K562 (cell line): ENCODE measurements around the gene ZNRF1. TPM values are rescaled to one million over a fixed set of nuclear protein-coding genes. Genes with fewer than 3 reads are reported as not detected.

Experiments used
- CLOCK ChIP-seq: fragments of 250-450 bp; sonication (Bioruptor Pico); IDR thresholded peaks from 2 replicates; pipeline ENCODE4 v1.4.0; 2020; ENCODE audit warnings: mild to moderate bottlenecking, moderate library complexity, borderline replicate concordance
- ELF2 ChIP-seq: fragments of 250-450 bp; sonication (Bioruptor Pico); IDR thresholded peaks from 2 replicates; pipeline ENCODE4 v1.5.0; 2021; ENCODE audit warnings: mild to moderate bottlenecking
- KDM2B ChIP-seq: fragments of 250-450 bp; sonication (Bioruptor Pico); IDR thresholded peaks from 2 replicates; pipeline ENCODE4 v1.8.0; 2021; ENCODE audit warnings: mild to moderate bottlenecking, moderate library complexity
- RBM15 ChIP-seq: fragments of 200-400 bp; formaldehyde crosslinking; IDR thresholded peaks from 2 replicates; pipeline ENCODE4 v1.6.1; 2018; ENCODE audit warnings: mild to moderate bottlenecking, low read length, moderate library complexity; ENCODE audit not compliant: insufficient read depth
- RFX1 ChIP-seq: fragments of 450-650 bp; IDR thresholded peaks from 2 replicates; pipeline ENCODE4 v1.6.1; 2016; ENCODE audit warnings: mild to moderate bottlenecking, moderate library complexity
- SIRT6 ChIP-seq: IDR thresholded peaks from one replicate; pipeline ENCODE4 v1.6.1; 2012; ENCODE audit warnings: low read depth, mild to moderate bottlenecking, control low read depth, inconsistent platforms, low read length, moderate library complexity
- SRSF7 ChIP-seq: fragments of 200-400 bp; formaldehyde crosslinking; optimal IDR thresholded peaks from 2 replicates; pipeline ENCODE3; 2017; ENCODE audit warnings: mild to moderate bottlenecking, low read depth, low read length
- STAT5A ChIP-seq: IDR thresholded peaks from 2 replicates; pipeline ENCODE4 v1.6.1; 2012; ENCODE audit warnings: low read length, inconsistent platforms, borderline replicate concordance
- TEAD1 ChIP-seq, 2 experiments: fragments of 450-650 bp in 1 of 2; sonication (generic) in 1 of 2; formaldehyde crosslinking; IDR thresholded peaks; 2 replicates each; pipeline versions ENCODE4 v1.4.0 to v1.8.0; 2020 to 2022; ENCODE audit warnings: mild to moderate bottlenecking in 2 of 2, missing genetic modification reagents in 1 of 2
- ZNF134 ChIP-seq: fragments of 250-450 bp; sonication (Bioruptor Pico); conservative IDR thresholded peaks from 2 replicates; pipeline ENCODE4 v1.4.0; 2020
- ZNF586 ChIP-seq: fragments of 450-650 bp; formaldehyde crosslinking; conservative IDR thresholded peaks from 2 replicates; pipeline ENCODE4 v1.4.0; 2020; ENCODE audit warnings: mild to moderate bottlenecking, moderate library complexity
- polyA plus RNA-seq, 8 experiments: library from polyadenylated mRNA; depleted of rRNA in 4 of 8; stranded (reverse) in 5 of 8; unstranded in 3 of 8; fragments of >200 nt; fragmentation: Nextera tagmentation in 2 of 8; fragmentation: Illumina TruSeq in 1 of 8; extraction: Ambion mirVana in 2 of 8; extraction: Trizol in 1 of 8; gene quantifications; 2 replicates each; pipeline versions ENCODE4 v1.2.1 to v1.2.3, GENCODE V29; 2011 to 2014; ENCODE audit warnings: inconsistent platforms in 1 of 8, missing spikeins in 1 of 8
- total RNA-seq, 7 experiments: library from RNA; depleted of rRNA in 6 of 7; stranded (reverse); fragments of >200 nt in 6 of 7; fragmentation: Illumina TruSeq in 2 of 7; extraction: Trizol in 2 of 7; gene quantifications; 2 replicates each; pipeline versions ENCODE4 v1.2.1 to v1.2.3, GENCODE V29; 2011 to 2021; ENCODE audit warnings: low replicate concordance in 1 of 7
- TF ChIP-seq, protein P1 (sequence below): sonication (generic); formaldehyde crosslinking; IDR thresholded peaks from 2 replicates; pipeline ENCODE4 v1.8.0; 2023; ENCODE audit warnings: mild to moderate bottlenecking, missing genetic modification reagents

ZNRF1 gene
- total and polyA plus RNA-seq, 9 of the 15 experiments (the other 6 are each of a cell fraction or from before 2014, with no cell fraction given) = 9.5 to 37.7 (median 20.0) TPM

DNA sequence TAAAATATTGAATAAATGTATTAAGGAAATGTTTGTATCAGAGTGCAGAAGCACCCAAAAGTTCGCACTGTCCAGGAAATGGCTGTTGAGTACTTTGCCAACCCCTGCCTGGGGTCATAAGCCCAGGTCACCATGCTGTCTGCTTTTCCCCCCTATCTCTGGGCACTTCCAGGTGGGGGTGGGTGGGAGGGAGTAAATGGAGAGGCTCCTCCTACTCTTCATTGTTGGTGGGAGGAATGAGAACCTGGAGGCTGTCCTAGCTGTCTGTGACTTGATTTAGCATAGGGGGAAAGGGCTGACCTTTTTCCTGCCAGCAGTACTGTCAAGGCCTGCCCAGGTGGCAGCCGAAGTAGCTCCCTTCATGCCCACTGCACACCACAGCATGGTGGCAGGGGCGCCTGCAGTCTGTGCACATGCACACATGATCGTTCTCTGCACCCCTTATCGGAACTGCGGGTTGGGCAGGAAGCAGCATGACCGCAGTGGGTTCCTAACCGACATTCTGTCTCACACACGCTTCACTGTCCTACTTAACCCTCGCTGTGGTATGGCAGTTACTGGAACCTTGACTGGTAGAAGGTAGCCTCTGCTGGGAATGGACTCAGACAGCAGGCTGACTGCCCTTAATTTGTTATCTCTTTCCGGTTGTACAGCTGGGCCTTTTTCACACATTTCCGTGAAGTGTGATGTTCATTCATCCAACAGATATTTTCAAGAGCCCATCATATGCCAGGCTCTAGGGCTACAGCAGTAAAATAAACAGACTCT, 76.3 kb downstream of the ZNRF1 start (continued):
- TF ChIP-seq, protein P1, sequence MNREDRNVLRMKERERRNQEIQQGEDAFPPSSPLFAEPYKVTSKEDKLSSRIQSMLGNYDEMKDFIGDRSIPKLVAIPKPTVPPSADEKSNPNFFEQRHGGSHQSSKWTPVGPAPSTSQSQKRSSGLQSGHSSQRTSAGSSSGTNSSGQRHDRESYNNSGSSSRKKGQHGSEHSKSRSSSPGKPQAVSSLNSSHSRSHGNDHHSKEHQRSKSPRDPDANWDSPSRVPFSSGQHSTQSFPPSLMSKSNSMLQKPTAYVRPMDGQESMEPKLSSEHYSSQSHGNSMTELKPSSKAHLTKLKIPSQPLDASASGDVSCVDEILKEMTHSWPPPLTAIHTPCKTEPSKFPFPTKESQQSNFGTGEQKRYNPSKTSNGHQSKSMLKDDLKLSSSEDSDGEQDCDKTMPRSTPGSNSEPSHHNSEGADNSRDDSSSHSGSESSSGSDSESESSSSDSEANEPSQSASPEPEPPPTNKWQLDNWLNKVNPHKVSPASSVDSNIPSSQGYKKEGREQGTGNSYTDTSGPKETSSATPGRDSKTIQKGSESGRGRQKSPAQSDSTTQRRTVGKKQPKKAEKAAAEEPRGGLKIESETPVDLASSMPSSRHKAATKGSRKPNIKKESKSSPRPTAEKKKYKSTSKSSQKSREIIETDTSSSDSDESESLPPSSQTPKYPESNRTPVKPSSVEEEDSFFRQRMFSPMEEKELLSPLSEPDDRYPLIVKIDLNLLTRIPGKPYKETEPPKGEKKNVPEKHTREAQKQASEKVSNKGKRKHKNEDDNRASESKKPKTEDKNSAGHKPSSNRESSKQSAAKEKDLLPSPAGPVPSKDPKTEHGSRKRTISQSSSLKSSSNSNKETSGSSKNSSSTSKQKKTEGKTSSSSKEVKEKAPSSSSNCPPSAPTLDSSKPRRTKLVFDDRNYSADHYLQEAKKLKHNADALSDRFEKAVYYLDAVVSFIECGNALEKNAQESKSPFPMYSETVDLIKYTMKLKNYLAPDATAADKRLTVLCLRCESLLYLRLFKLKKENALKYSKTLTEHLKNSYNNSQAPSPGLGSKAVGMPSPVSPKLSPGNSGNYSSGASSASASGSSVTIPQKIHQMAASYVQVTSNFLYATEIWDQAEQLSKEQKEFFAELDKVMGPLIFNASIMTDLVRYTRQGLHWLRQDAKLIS = no peak
- TF ChIP-seq SIRT6 (no peak), STAT5A (no peak), TEAD1 (CRISPR knock-in tag; IDR thresholded peaks at IDR 0.05) (peak; percentile 74 to 80; a peak in 3 of 4 replicates), ELF2 (CRISPR knock-in tag) (0 out of 2 replicates have a peak, but pooled peaks have one; percentile 47), ZNF586 (CRISPR knock-in tag) (no peak), RBM15 (no peak), CLOCK (CRISPR knock-in tag) (0 out of 2 replicates have a peak, but pooled peaks have one; percentile 35), KDM2B (CRISPR knock-in tag) (no peak), ZNF134 (CRISPR knock-in tag) (peak; percentile 45; the same call in 1 of the 2 replicates), RFX1 (no peak), SRSF7 (no peak)
